ENCODE results near the gene TMPRSS3. TPM values are rescaled to one million over a fixed set of nuclear protein-coding genes. Genes with fewer than 3 reads are reported as not detected.
A peak's percentile ranks its signal among the peaks of the same experiment; 100 is the strongest.

Gene TMPRSS3
- total and polyA plus RNA-seq, 9 of the 15 experiments (the other 6 are each of a cell fraction or from before 2014, with no cell fraction given) = 0.07 TPM; not detected in 8

- TF ChIP-seq TGIF2 (CRISPR knock-in tag; IDR thresholded peaks at IDR 0.05) = no peak
- TF ChIP-seq ZBTB1 (CRISPR knock-in tag; IDR thresholded peaks at IDR 0.05; ENCODE audit: borderline replicate concordance, low read depth) = no peak
These were observed 16.2 kb downstream of the TMPRSS3 start (continued) for GRCh38 chr21:42379426-42380215.

- H3K4me3 ChIP-seq = no peak overlapping the region
- H4K20me1 ChIP-seq (replicated peaks; ENCODE audit: control insufficient read depth, insufficient read depth, low read length) = peaks cover 7% of the 10 kb centered on the region; the same call in 1 of the 2 replicates
- intact Hi-C loops (cut with micrococcal nuclease) = no loop called here
- BruUV-seq (replicated peaks) = no TSS peak
- no peaks in the 10 kb centered on the region for H3K9me1 ChIP-seq (ENCODE audit: control insufficient read depth, insufficient read depth, low read length)
- FAIRE-seq (no peak), ATAC-seq (no peak), DNase-seq (ENCODE audit: extremely low read depth in 1 of 4, low spot score in 3 of 4) (no peak)
- H3K36me3 ChIP-seq (ENCODE audit: control insufficient read depth, insufficient read depth, low read length) = no peaks in the 10 kb centered on the region
- peaks cover 13 to 63% of the 10 kb centered on the region in 2 experiments for H3K27me3 ChIP-seq (ENCODE audit: control insufficient read depth in 2 of 2, insufficient read depth in 2 of 2, low read length in 2 of 2)
- CTCF ChIA-PET (ENCODE audit: low intra/inter-chr PET ratio) = no interaction called here
- no peak overlapping the region for H3K4me2 ChIP-seq (ENCODE audit: insufficient read depth, low read length)
- no peaks in the 10 kb centered on the region for H3K9me3 ChIP-seq (replicated peaks; ENCODE audit: control insufficient read depth, insufficient read depth, low read depth, low read length)
- 0 out of 4 replicates have a peak overlapping the region, but pooled peaks of 1 of the 2 experiments have one; percentile 7 for H3K9ac ChIP-seq (ENCODE audit: insufficient read depth in 1 of 2, low read depth in 2 of 2, low read length in 2 of 2)
- TF ChIP-seq ATF7 (IDR thresholded peaks at IDR 0.05) (no peak), HMGXB4 (CRISPR knock-in tag; IDR thresholded peaks at IDR 0.05) (no peak), TEAD1 (CRISPR knock-in tag; IDR thresholded peaks at IDR 0.05) (no peak), ZNF408 (CRISPR knock-in tag; IDR thresholded peaks at IDR 0.05; ENCODE audit: low read depth) (no peak)
- in situ Hi-C loops (cut with MboI) = loop anchor here (5.0 kb wide), 1 partner anchor 69 kb away; no protein-coding TSS in a partner anchor
- no peaks in the 10 kb centered on the region for H3K79me2 ChIP-seq (ENCODE audit: control insufficient read depth, insufficient read depth, low read length)
- H3K27ac ChIP-seq (ENCODE audit: extremely low read depth, low read depth, low read length) = no peak overlapping the region
- H3K4me1 ChIP-seq (replicated peaks in 1 of 2; ENCODE audit: control insufficient read depth in 2 of 2, insufficient read depth in 2 of 2, low read length in 2 of 2) = peaks cover 0 to 14% of the 10 kb centered on the region in 2 experiments; a peak in 3 of 5 replicates
- H2AFZ ChIP-seq (ENCODE audit: low read depth, low read length) = no peak overlapping the region
- WGBS (ENCODE audit: insufficient coverage, low coverage, missing lambda C conversion rate) = 11% methylated on average over 8 of the region's 8 CpGs
- POLR2A ChIA-PET = interaction anchor here (0.7 to 2.7 kb wide), 3 partner anchors 9 to 245 kb away, joined by 3 to 9 read pairs (median 5); partner anchors contain the start of gene UBASH3A
These were observed 17.4 kb downstream of the TMPRSS3 start for GRCh38 chr21:42378418-42378817.
